ENCODE measurements around the gene DYSF. TPM values are rescaled to one million over a fixed set of nuclear protein-coding genes. Genes with fewer than 3 reads are reported as not detected.

Gene DYSF
- total RNA-seq, 1 experiment from 2014 or later = 5.5 TPM

GRCh38 chr2:71700658-71701397 is 247.5 kb downstream of the DYSF start:
- no peak overlapping the region for H3K4me2 ChIP-seq (ENCODE audit: insufficient read depth, insufficient read length, low read length)
- H3K18ac ChIP-seq (ENCODE audit: insufficient read length, low read depth, low read length) = no peak overlapping the region
- H3K14ac ChIP-seq (ENCODE audit: insufficient read depth, low read length) = peak overlapping the region; percentile 70
- H3K4me3 Mint-ChIP-seq = no peak overlapping the region
- H3K9me3 ChIP-seq (ENCODE audit: control insufficient read depth, low read depth, low read length) = no peaks in the 10 kb centered on the region
- H2BK12ac ChIP-seq (ENCODE audit: insufficient read length, low read depth, low read length) = no peak overlapping the region
- H3K23me2 ChIP-seq (ENCODE audit: insufficient read length, low read depth, low read length, poor library complexity, severe bottlenecking) = peaks cover 6% of the 10 kb centered on the region
- no peak overlapping the region for H2BK20ac ChIP-seq (ENCODE audit: low read depth, low read length, poor library complexity, severe bottlenecking)
- H3K27me3 ChIP-seq (ENCODE audit: insufficient read depth, low read length) = no peaks in the 10 kb centered on the region
- no peaks in the 10 kb centered on the region for H4K20me1 ChIP-seq (ENCODE audit: control insufficient read depth, insufficient read depth, insufficient read length)
- H4K5ac ChIP-seq (ENCODE audit: insufficient read length, low read depth, low read length) = no peak overlapping the region
- no peak overlapping the region for H3K4ac ChIP-seq (ENCODE audit: low read depth, low read length)
- no peak overlapping the region for H3K23ac ChIP-seq (ENCODE audit: insufficient read length, low read depth, low read length)
- peaks cover 0 to 2% (median 0%) of the 10 kb centered on the region in 3 experiments; a peak in 3 of 7 replicates for H3K36me3 Mint-ChIP-seq (ENCODE audit: insufficient read depth in 1 of 3, low read depth in 3 of 3)
- no peak overlapping the region for H3K27ac Mint-ChIP-seq
- TF ChIP-seq CTCF (conservative IDR thresholded peaks at IDR 0.05) = no peak
- peaks cover 3% of the 10 kb centered on the region; the same call in 1 of the 2 replicates for H3K27me3 Mint-ChIP-seq (ENCODE audit: low read depth)
- no peak overlapping the region for H3K56ac ChIP-seq (ENCODE audit: insufficient read length, low read depth, low read length)
- no peak overlapping the region for H3T11ph ChIP-seq (ENCODE audit: low read length)
- no peaks in the 10 kb centered on the region for H3K79me1 ChIP-seq (ENCODE audit: insufficient read depth, low read depth, low read length, poor library complexity, severe bottlenecking)
- H4K8ac ChIP-seq (replicated peaks; ENCODE audit: insufficient read length, low read depth, low read length) = no peak overlapping the region
- no peaks in the 10 kb centered on the region for H3K4me1 ChIP-seq (ENCODE audit: insufficient read depth, low read length)
- no peak overlapping the region for H2BK120ac ChIP-seq (ENCODE audit: low read depth, low read length, poor library complexity, severe bottlenecking)
- no peak overlapping the region for H2BK5ac ChIP-seq (ENCODE audit: insufficient read length, low read length)
- no peaks in the 10 kb centered on the region for H3K79me2 ChIP-seq (ENCODE audit: insufficient read depth, low read length)
- H3K9me3 Mint-ChIP-seq = peaks cover 0 to 5% of the 10 kb centered on the region in 2 experiments; a peak in 1 of 5 replicates
- H3K4me1 Mint-ChIP-seq = peaks cover 22 to 29% of the 10 kb centered on the region in 2 experiments
- H2AFZ ChIP-seq (ENCODE audit: low read length) = no peak overlapping the region
- H4K91ac ChIP-seq (ENCODE audit: insufficient read length, low read depth, low read length) = no peak overlapping the region
- H2AK5ac ChIP-seq (ENCODE audit: insufficient read length, low read length) = no peak overlapping the region
- H3K27ac ChIP-seq (ENCODE audit: insufficient read length, low read depth, low read length) = no peak overlapping the region
- no peak overlapping the region for H2BK15ac ChIP-seq (ENCODE audit: low read depth, low read length)
- WGBS (ENCODE audit: extremely low coverage, insufficient read length, low lambda C conversion rate) = no CpG with 5 or more reads among the region's 21 CpGs
- DNase-seq = no peak
- no peak overlapping the region for H3K9ac ChIP-seq (ENCODE audit: extremely low read depth, insufficient read length, low read length)

All from H9 (cell line).